GM19397 (cell line): Measurements from ENCODE around the gene ETV5.

Experiments
- ATAC-seq: cut with Tn5 transposase; IDR thresholded peaks from one replicate; pipeline ENCODE4 v1.9.1; 2021; ENCODE audit warnings: mild to moderate bottlenecking, moderate library complexity; ENCODE audit not compliant: unreplicated experiment

The ETV5 gene

DNA sequence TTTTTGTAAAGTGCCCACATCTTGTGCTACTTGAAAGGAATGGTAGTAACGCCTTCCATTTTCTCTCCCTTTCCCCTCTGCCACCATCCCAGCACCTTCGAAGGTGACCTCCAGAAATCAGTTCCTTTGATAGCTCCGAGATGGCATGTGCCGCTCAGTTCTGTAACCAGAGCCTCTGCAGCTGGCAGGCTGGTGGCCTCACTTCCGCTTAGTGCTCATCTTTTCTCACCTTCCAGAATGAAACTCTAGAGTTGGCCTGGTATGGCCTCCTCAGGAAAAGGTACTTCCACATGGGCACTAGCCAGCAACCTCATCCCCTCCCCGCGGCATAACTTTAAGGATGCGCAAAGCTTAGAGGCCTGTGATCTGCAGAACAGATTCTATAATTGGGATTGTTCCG lies 38.8 kb downstream of the ETV5 start:
- ATAC-seq, result no peak

DNA sequence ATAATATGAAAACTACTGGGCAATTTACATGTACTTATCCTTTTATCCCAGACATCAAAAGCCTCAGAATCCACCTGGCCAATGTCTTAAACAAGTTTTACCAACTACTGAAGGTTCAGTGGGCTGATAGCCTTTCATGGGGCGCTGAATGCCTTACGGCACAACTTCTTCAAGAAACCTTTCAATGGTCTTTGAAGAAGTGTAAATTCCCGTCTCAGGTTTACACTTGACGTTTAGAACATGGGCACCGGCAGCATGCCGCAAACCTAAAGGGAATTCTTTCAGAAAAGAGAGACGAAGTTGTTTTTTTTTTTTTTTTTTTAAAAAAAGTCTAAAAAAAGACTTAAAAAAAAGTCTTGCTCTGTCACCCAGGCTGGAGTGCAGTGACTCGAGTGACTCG lies 39.7 kb downstream of the ETV5 start:
- no peak for ATAC-seq

DNA sequence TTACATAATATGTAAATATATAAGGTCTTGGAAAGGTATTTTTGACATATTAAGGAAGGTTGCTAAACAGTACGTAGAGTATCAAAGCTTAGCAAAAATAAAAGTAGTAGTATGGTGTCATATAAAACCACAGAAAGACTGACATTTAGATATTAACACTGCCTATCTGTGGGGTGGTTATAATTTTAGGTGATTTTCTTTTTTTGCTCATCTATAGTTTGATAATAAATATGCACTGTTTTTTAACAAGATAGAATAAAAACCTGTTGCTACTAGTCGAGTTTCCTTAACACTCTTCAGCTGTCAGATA lies 40.7 kb downstream of the ETV5 start:
- no peak for ATAC-seq

DNA sequence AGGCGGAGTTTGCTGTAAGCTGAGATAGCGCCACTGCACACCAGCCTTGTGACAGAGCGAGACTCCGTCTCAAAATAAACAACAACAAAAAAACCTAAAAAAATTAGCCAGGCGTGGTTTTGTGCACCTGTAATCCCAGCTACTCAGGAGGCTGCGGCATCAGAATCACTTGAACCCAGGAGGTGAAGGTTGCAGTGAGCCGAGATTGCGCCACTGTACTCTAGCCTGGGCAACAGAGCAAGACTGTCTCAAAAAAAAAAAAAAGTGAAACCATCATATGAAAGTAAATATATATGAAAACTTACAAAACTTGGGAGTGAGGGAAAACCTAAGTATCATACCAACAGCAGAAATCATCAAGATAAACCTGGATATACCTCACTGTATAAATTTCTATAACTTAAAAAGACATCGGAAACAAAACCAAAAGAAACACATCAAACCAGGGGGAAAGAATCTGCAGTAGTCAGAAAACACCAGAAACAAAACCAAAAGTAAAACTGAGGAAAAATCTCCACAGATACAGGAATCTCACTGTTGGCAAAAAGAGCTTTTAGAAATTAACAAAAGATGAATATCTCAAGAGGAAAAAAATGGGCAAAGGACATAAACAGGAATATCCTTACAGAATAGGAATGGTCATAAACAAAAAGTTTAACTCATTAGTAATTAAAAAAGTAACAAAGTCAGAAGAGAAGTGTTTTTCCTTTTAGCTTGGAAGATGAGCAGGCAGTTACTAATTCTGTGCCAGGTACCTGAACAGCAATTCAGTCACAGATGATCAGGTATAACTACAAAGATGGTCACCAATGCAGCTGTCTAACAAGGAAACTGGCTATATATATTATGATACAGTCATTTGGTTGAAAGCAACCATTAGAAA lies 41.3 kb downstream of the ETV5 start:
- no peak for ATAC-seq

DNA sequence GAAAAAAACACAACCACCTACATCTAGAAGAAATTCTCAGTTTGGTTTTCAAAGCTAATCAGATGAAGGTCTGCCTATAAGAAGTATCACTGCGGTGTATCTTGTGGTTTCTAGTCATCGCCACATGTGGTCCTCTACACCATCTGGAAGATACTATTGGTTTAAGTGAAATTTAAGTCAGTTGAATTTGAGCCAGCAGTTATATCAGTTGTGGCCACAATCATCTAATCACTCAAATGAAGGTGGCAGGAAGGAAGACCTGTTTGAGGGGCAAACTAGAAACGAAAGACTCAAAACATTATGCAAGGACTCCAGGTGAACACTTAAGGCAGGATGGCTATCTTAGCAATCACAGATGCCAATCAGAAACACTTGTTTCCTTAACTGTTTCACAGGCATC lies 48.7 kb downstream of the ETV5 start:
- no peak for ATAC-seq

DNA sequence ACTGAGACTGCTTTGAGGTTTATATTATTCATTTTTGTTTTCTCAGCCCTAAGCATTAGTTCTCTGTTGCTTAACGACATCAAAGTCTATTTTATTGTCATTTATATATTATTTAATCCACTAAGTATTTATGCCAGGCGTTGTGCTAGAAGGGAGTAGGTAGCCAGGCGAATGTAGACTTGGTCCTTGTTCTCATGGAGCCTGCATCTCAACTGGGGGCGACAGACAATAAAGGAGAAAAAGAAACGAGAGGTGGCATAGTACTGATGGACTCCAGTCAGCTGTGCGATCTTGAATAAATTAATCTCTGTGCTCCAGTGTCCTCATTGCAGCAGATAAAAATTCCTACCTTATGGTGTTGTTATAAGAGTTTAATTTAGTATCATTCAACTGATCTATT lies 49.7 kb downstream of the ETV5 start:
- ATAC-seq, result no peak

DNA sequence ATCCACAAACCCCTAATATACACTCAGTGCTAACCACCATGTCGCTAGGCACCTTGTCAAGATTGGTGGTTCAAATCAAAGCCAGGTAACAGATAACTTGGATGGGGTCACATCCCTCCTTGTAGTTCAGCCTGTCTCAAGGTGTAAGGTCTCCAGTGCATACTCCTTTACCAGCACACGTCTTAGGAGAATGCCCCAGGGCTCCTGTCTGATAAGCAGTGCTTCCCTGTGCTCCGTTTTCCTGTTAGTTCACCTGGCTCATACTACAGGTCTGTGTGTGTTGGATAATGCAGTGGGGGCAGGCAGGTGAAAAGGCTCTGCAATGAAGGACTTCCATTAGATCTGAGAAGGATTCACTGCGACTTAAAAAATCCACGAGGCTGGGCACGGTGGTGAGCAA lies 50.7 kb downstream of the ETV5 start:
- ATAC-seq, result no peak

DNA sequence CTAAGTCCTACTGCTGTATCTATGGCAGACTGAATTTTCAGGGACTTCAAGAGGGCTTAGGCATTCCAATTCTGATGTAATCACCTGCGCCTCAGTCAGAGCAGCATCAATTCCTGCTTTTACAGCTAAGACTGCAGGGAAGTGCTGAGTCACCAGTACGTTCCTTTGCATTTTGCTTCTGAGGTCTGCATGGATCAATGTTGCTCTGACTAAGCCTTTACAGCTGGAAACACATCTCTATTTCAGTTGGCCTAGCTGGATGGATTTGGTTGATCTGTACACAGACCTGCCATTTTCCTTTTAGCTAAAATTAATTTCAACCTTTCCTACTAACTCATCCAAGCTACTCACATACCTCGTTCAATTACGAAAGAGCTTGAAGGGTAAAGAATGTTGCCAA lies 51.3 kb downstream of the ETV5 start:
- ATAC-seq, result no peak

DNA sequence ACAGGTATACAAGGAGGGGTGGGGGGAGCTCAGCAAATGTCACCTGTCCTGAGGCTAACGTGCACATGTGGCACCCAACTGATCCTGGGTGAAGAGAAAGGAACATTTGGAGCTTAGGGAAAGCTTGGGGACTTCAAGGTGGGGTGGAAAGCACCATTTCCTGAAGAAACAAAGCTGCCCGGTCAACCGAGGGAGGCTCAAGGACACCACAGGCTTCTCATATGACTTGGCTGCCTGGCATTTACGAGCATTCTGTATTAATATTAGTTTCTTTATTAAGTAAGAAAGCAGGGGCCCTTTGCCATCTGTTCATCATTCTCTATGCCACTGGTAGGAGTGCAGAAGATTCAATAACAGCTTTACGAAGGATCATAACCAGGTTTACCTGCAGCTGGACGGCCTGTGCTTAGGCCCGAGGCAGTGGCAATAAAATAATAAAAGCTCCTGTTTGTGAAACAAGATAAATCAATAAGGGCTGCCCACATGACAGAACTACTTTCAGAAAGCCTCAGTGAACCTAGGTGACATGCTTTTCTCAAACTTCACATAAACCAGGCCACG lies 54.0 kb downstream of the ETV5 start:
- no peak for ATAC-seq

DNA sequence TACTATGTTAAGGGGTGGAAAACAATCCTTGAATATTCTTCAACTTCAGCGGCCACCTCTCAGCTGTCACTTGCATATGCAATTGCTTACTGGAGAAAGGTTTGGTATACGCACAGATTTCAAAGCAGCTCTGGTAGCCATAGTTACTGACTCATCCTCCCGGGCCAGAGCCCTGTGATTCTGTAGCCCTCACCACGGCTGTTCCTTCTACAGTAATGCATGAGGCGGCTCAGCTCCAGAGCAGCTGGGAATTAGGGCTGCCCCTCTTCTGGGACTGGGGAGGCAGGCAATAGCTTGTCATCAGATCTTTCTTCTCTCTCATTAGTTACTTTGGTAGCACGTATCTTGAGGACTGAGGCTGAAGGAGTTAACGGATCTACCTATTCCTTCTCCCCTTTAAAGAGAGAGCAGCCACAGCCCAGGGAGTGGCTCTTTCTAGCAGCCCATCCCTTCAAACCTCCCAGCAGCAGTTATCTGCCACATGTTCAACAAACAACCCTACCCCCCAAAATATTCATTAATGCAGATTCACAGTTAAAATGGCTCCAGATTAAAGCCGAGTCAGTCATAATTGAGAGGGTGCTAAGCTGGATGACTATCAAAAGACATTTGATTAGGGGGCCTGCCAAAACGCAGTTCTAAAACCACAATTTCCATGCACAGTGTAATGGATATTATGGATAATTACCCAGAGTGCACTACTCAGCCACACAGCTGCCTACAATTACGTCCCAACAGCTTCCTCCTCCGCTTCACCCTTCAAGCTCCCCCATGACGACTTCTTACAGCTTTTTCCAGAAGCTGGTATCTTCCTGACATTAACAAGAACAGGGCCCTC lies 54.7 kb downstream of the ETV5 start:
- no peak for ATAC-seq

DNA sequence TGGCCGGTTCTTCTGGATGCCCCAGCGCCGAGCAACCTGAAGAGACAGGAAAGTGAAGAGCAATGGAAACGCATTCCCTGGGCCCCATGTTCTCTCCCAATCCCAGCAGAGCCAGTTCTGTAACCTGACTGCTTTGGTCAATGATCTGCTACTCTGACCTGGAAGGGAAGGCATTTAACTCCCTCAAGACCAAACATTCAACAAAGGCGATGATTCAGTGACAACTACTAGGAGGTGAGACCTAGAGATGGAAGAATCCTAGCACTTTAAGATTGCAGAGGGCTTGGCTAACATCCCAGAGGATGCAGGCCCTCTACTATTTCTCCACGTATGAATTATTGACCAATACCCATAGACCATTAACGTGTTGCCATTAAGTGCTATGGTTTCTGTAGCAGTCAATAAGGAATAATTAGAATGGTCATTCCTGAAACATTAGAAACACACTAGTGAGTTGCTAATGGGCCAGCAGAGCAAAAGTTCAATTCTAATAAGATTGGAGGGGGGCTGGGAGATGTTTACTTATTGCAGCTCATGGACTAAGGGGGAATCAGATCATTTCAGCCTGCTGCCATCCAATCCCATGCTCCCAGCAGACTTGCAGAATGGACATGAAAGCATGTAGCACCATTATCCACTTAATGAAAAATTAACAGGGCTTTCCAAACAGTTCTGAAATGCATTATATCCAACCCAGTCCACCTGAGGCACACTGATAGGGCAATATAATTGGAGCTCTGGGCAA lies 56.6 kb downstream of the ETV5 start:
- no peak for ATAC-seq

DNA sequence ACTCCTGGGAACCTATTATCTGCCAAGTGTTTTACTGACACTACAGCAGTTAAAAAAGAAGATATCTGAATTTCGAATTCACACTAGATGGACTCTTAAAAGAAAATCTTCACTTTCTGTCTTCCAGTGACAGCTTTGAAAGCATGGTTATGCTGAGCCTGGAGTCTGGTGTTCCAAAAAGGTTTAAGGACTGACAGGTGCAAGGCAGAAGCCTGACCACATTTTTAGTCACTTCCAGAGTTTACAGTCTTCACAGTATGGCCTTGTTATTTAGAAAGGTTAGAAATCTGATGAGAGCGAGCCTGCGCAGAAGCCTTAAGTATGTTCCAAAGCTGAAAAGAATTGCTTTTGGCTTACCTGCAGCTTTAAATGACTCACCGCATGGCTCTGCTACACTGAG lies 59.9 kb downstream of the ETV5 start:
- ATAC-seq, result no peak

DNA sequence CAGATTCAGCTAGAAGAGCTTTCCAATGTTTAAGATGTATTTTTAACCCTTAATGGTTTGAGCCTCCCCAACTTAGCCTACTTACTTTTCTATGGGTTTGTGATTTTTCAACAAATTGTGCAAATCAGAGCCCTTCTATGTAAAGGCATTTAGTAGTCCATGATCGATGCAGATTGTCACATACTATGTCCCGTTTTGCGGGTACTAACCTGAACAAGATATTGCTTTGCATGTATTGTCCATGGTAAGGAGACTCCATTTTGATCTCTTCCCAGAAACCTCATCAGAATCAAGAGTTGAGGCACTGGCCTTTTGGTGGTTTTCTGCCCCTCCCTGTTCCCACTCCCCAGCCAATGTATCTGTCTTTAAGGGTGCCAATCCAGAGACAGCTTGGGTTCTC lies 60.8 kb downstream of the ETV5 start:
- ATAC-seq, result no peak

DNA sequence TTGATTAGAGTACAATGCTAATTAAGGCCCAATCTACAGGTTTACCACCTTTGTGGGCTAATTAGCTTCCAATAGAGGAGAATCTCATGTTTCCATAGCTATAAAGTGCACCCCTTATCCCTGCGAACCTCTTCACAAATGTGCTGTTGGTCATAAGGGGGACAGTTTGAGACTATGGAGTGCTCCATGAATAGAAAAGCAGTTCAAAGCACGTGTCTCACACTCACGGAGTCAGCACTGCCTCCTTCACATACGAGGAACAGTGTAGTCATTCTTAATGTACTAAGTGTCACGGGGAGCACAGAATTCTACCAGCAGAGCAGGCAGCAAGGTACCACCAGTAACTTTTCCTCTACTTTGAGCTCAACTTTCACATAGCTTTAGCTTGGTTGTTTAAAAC lies 62.1 kb downstream of the ETV5 start:
- no peak for ATAC-seq

DNA sequence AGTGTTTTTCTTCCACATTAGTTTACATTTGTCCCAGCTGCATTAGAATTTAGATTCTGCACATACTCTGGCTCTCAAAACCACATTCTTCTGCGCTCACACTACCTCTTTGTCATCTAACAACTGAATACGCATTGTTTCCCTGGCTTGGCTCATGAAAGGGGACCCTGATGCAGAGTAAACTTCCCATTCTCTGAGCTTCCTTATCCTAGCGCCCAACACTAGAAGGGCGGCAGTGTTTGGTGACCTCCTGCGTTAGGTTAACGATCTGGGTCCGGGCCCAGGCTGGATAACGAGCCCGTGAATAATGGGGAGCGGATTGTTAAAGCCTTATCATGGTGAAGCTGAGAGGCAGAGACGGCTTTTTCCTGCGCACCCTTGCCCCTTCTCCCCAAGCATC lies 63.9 kb downstream of the ETV5 start:
- no peak for ATAC-seq

DNA sequence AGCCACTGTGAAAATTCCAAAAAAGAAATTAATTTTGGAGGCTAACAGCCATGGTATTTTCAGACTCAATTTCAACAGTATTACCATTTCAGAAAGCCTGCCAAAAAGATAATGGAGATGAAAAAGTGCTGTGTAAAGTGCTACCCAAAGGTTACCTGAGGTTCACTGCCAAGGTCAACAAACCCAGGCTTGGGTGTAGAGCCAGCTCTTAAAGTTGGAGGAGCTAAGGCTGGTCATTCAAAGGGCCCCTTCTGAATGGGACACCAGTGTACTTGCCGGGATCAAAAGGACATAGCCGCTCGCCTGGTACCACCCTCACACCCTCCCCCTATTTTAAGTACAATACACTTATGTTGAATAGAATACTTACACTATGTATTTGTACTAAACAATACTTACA lies 64.5 kb downstream of the ETV5 start:
- ATAC-seq, result no peak

DNA sequence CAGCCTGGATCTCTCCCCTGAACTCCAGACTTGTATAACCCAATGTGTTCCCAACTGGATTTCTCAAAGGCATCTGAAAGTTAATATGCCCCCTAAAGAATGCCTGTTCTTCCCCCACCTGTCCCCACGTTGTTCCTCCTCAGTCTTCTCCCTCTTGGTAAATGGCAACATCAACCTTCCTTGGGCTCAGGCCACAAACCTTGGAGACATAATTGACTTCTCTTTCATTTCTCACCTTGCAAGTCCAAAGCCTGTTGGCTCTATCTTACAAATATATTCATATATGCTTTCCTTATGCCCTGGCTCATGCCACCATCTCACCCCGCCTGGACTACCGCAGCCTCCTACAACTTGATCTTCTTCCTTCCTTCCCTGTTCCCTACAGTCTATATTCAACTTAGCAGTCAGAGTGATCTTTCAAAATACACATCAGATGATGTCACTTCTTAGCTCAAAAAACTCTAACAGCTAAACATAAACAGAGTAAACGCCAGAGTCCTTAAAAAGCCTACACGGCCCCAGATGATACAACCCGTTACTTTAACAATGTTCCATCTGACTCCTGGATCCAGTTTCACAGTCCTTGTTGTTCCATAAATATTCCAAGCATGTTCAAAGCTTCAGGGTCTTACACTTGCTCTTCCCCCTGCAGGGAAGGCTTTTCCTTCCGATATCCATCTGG lies 66.2 kb downstream of the ETV5 start:
- no peak for ATAC-seq

DNA sequence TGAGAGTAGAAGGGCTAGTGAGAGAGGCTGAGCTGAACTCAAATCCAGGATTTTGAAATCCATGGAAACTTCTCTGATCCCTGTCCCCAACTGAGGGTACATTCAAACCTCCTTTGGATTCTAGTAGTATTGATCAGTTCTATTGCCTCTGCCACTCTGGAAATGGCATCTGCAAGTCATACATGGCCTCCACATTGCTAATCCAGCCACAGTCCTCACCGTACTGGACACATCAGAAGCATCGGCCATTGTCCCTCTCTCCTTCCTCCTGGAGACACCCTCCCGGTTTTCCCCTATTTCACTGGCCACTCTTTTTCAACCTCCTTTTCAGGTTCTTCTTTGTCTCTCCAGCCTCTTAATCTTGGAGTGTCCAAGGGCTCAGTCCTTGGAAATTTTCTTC lies 66.9 kb downstream of the ETV5 start:
- ATAC-seq, result no peak

DNA sequence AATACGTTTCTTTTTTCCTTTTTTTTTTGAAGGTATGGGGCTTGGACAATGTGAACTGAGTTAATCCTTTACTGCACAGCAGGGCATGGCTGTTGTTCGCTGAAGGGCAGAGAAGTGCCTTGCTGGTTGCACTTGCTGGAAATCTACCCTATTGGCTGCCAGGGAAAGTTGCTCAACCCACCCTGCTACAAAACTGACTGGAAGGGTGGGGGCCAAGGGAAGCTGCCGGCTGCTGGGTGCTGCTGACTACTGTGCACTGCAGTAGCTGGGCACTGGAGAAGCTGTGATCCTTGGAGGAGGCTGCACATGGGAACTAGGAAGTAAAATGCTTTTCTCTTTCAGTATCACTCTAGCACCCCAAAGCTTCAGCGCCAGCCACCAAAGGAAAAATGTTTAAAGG lies 70.5 kb downstream of the ETV5 start:
- ATAC-seq, result no peak

DNA sequence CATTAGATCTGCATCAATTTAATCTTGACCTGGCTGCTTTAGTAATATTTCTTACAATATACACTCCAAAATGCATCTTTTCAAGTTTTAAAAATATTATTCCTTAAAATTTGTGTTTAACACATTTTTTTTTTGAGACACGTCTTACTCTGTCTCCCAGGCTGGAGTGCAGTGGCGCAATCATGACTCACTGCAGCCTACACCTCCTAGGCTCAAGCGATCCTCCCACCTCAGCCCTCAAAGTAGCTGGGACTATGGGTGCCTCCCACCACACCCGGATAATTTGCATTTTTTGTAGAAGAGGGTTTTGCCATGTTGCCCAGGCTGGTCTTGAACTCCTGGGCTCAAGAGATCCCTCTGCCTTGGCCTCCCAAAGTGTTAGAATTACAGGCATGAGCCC lies 73.6 kb downstream of the ETV5 start:
- ATAC-seq, result no peak

DNA sequence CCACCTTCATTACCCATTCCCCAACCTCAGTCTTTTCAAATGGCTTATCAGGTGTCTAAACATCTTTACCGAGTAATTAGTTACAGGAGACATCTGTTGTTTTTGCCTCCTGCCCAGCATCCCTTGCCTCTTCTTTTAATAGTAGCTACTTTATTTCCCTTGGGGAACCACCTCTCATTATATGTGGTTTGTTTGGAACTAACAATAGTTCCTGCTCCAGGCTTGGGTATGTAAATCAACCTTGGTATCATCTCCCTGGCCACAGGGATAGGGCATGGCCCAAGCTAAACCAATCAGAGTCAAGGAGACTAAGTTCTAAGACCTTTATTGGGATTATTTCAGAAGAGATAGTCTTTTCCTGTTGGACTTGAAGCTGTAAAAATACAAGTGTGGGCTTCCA lies 76.6 kb downstream of the ETV5 start:
- ATAC-seq, result no peak
